CD14-positive monocyte (primary cell): ENCODE results near the gene C17orf78. TPM values are rescaled to one million over a fixed set of nuclear protein-coding genes. Genes with fewer than 3 reads are reported as not detected.
"Not testable (repeated sequence)": the region's sequence is repeated elsewhere in the genome, so short reads cannot be mapped to it uniquely, and the experiment has no call there.

Experiments used
- DNase-seq, 3 donors: peaks; one replicate each; pipeline ENCODE4 v3.0.0-alpha.2; 2011 to 2022
- H2AFZ ChIP-seq: 2 replicates; pipeline ENCODE4 v1.6.0; 2012; ENCODE audit warnings: mild to moderate bottlenecking, low read depth, low read length, inconsistent platforms; ENCODE audit not compliant: insufficient read depth, poor library complexity, severe bottlenecking
- H3K27ac ChIP-seq, 2 donors: 1 replicate in 1 of 2; 2 replicates in 1 of 2; pipeline ENCODE4 v1.5.1; 2012 to 2013; ENCODE audit warnings: low read length in 2 of 2, control low read depth in 1 of 2, inconsistent platforms in 1 of 2, low read depth in 1 of 2, mild to moderate bottlenecking in 1 of 2
- H3K27me3 ChIP-seq, 2 donors: one replicate each; pipeline versions ENCODE4 v1.6.0 to v1.6.1; 2011 to 2013; ENCODE audit warnings: low read length in 2 of 2; ENCODE audit not compliant: control insufficient read depth in 2 of 2, insufficient read depth in 2 of 2
- H3K36me3 ChIP-seq, 2 donors: replicated peaks in 1 of 2; 1 replicate in 1 of 2; 2 replicates in 1 of 2; pipeline versions ENCODE4 v1.5.1 to v1.6.1; 2012 to 2013; ENCODE audit warnings: low read length in 2 of 2, control low read depth in 1 of 2, inconsistent platforms in 1 of 2, mild to moderate bottlenecking in 1 of 2; ENCODE audit not compliant: insufficient read depth in 2 of 2, control insufficient read depth in 1 of 2
- H3K4me1 ChIP-seq, 2 donors: 1 replicate in 1 of 2; 2 replicates in 1 of 2; pipeline versions ENCODE4 v1.5.1 to v1.6.1; 2012 to 2013; ENCODE audit warnings: low read length in 2 of 2, control low read depth in 1 of 2, inconsistent platforms in 1 of 2, mild to moderate bottlenecking in 1 of 2, moderate library complexity in 1 of 2; ENCODE audit not compliant: insufficient read depth in 2 of 2, control insufficient read depth in 1 of 2
- H3K4me2 ChIP-seq: replicated peaks from 2 replicates; pipeline ENCODE3; 2012; ENCODE audit warnings: low read length, moderate library complexity, mild to moderate bottlenecking; ENCODE audit not compliant: poor library complexity, severe bottlenecking; ENCODE audit errors: extremely low read depth
- H3K4me3 ChIP-seq, 3 experiments: fragments of 200-600 bp in 1 of 3; sonication (generic) in 1 of 3; replicated peaks in 1 of 3; 1 replicate in 2 of 3; 2 replicates in 1 of 3; pipeline ENCODE4 v1.5.1; 2011 to 2013; ENCODE audit warnings: low read length in 3 of 3, mild to moderate bottlenecking in 3 of 3, control low read depth in 2 of 3, low read depth in 2 of 3, inconsistent platforms in 1 of 3, moderate library complexity in 1 of 3
- H3K79me2 ChIP-seq: 2 replicates; pipeline ENCODE4 v1.6.0; 2012; ENCODE audit warnings: mild to moderate bottlenecking, control low read depth, inconsistent platforms, low read length, moderate library complexity; ENCODE audit not compliant: insufficient read depth
- H3K9ac ChIP-seq: 2 replicates; pipeline ENCODE4 v1.6.0; 2017; ENCODE audit warnings: low read length, mild to moderate bottlenecking; ENCODE audit not compliant: insufficient read depth, poor library complexity, severe bottlenecking
- H3K9me3 ChIP-seq, 2 donors: replicated peaks in 1 of 2; 1 replicate in 1 of 2; 2 replicates in 1 of 2; pipeline versions ENCODE4 v1.5.1 to v1.6.1; 2012 to 2013; ENCODE audit warnings: low read length in 2 of 2, control low read depth in 1 of 2; ENCODE audit not compliant: control insufficient read depth in 1 of 2, insufficient read depth in 1 of 2
- H4K20me1 ChIP-seq: 2 replicates; pipeline ENCODE4 v1.6.0; 2012; ENCODE audit warnings: mild to moderate bottlenecking, low read length, control low read depth, moderate library complexity; ENCODE audit not compliant: insufficient read depth
- H3K27ac Mint-ChIP-seq, 7 donors: one replicate each; pipeline ENCODE4 v1.8.0; 2020; ENCODE audit warnings: mild to moderate bottlenecking in 7 of 7, mixed read lengths in 7 of 7, moderate library complexity in 6 of 7, inconsistent platforms in 2 of 7
- H3K27me3 Mint-ChIP-seq, 3 donors: one replicate each; pipeline ENCODE4 v1.8.0; 2021 to 2022; ENCODE audit warnings: low read depth in 3 of 3, mild to moderate bottlenecking in 3 of 3, mixed read lengths in 3 of 3, moderate library complexity in 3 of 3, inconsistent platforms in 1 of 3
- H3K36me3 Mint-ChIP-seq, 2 donors: one replicate each; pipeline ENCODE4 v1.8.0; 2020; ENCODE audit warnings: mixed read lengths in 2 of 2, inconsistent platforms in 1 of 2, mild to moderate bottlenecking in 1 of 2
- H3K4me1 Mint-ChIP-seq: one replicate; pipeline ENCODE4 v1.8.0; 2020; ENCODE audit warnings: mild to moderate bottlenecking, mixed read lengths
- H3K4me3 Mint-ChIP-seq, 2 donors: one replicate each; pipeline ENCODE4 v1.8.0; 2020; ENCODE audit warnings: mild to moderate bottlenecking in 2 of 2, mixed read lengths in 2 of 2, moderate library complexity in 1 of 2
- H3K9me3 Mint-ChIP-seq, 7 donors: one replicate each; pipeline ENCODE4 v1.8.0; 2020 to 2022; ENCODE audit warnings: mixed read lengths in 7 of 7, mild to moderate bottlenecking in 6 of 7, moderate library complexity in 6 of 7, inconsistent platforms in 2 of 7
- WGBS: methylation state at CpG from one replicate; pipeline ENCODE4 v1.1.5; 2013; ENCODE audit warnings: missing lambda C conversion rate; ENCODE audit not compliant: insufficient coverage; 5-methylcytosine and 5-hydroxymethylcytosine counted together
- intact Hi-C, 2 donors: fragments of 100-400 bp; cut with micrococcal nuclease; formaldehyde crosslinking; loops; one replicate each; pipeline versions ENCODE4 v1.15.0 to v1.15.1; 2023
- polyA plus RNA-seq, 3 donors: library from polyadenylated mRNA; depleted of rRNA in 1 of 3; unstranded in 2 of 3; stranded (reverse) in 1 of 3; fragments of 300-500 nt in 2 of 3; fragments of >200 nt in 1 of 3; fragmentation: Illumina TruSeq in 2 of 3; gene quantifications; 1 replicate in 2 of 3; 2 replicates in 1 of 3; pipeline ENCODE4 v1.2.3, GENCODE V29; 2012 to 2021
- TF ChIP-seq, protein P1 (sequence below): fragments of 200-600 bp; IDR thresholded peaks from one replicate; pipeline ENCODE4 v1.8.0; 2022; ENCODE audit warnings: antibody characterized with exemption, mild to moderate bottlenecking

The C17orf78 gene
- polyA plus RNA-seq, 3 donors: not detected

DNA sequence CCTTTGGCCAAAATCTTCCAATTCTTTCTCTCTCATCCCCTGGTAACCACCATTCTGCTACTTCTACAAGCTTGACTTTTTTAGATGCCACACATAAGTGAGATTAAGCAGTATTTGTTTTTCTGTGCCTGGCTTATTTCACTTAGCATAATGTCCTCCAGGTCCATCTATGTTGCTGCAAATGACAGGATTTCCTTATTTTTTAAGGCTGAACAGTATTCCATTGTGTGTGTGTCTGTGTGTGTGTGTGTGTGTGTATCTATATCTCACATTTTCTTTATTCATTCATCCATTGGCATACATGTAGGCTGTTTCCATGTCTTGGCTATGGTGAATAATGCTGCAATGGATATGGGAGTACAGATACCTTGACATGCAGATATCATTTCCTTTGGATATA lies 24.7 kb downstream of the C17orf78 start:
- TF ChIP-seq, protein P1, sequence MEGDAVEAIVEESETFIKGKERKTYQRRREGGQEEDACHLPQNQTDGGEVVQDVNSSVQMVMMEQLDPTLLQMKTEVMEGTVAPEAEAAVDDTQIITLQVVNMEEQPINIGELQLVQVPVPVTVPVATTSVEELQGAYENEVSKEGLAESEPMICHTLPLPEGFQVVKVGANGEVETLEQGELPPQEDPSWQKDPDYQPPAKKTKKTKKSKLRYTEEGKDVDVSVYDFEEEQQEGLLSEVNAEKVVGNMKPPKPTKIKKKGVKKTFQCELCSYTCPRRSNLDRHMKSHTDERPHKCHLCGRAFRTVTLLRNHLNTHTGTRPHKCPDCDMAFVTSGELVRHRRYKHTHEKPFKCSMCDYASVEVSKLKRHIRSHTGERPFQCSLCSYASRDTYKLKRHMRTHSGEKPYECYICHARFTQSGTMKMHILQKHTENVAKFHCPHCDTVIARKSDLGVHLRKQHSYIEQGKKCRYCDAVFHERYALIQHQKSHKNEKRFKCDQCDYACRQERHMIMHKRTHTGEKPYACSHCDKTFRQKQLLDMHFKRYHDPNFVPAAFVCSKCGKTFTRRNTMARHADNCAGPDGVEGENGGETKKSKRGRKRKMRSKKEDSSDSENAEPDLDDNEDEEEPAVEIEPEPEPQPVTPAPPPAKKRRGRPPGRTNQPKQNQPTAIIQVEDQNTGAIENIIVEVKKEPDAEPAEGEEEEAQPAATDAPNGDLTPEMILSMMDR: no peak
- Histone ChIP-seq H3K4me3 (no peak overlapping the region), H2AFZ (no peak overlapping the region), H3K79me2 (peaks cover 9% of the 10 kb centered on the region), H3K4me1 (peaks cover 6 to 17% of the 10 kb centered on the region in 2 donors), H4K20me1 (no peaks in the 10 kb centered on the region), H3K27me3 (no peaks in the 10 kb centered on the region), H3K27ac (no peak overlapping the region), H3K9me3 (no peaks in the 10 kb centered on the region), H3K9ac (no peak overlapping the region), H3K4me2 (no peak overlapping the region), H3K36me3 (no peaks in the 10 kb centered on the region)
- no peak for DNase-seq
- Mint-ChIP-seq H3K4me1 (peaks cover 22% of the 10 kb centered on the region), H3K4me3 (no peak overlapping the region), H3K27me3 (peaks cover 0 to 2% (median 0%) of the 10 kb centered on the region in 3 donors), H3K9me3 (no peaks in the 10 kb centered on the region), H3K27ac (no peak overlapping the region), H3K36me3 (peaks cover 0 to 3% of the 10 kb centered on the region in 2 donors)
- intact Hi-C loops: no loop called here

DNA sequence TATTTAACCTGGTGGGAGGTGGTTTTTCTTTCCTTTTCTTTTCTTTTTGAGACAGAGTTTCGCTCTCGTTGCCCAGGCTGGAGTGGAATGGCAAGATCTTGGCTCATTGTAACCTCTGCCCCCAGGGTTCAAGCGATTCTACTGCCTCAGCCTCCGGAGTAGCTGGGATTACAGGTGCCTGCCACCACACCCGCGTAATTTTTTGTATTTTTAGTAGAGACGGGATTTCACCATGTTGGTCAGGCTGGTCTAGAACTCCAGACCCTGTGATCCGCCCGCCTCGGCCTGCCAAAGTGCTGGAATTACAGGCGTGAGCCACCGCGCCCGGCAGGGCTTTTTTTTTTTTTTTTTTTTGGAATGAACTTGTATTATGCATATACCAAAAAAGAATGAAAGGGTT lies 29.7 kb downstream of the C17orf78 start:
- not testable (repeated sequence) for H3K27me3 ChIP-seq, H4K20me1 ChIP-seq, H3K36me3 ChIP-seq, H3K9me3 Mint-ChIP-seq, H3K27ac Mint-ChIP-seq, H3K9me3 ChIP-seq, H3K9ac ChIP-seq, H3K27ac ChIP-seq, H3K36me3 Mint-ChIP-seq, H3K27me3 Mint-ChIP-seq, DNase-seq
- Mint-ChIP-seq H3K4me1 (peaks cover 29% of the 10 kb centered on the region), H3K4me3 (peak overlapping the region in 1 of 2 donors; percentile 98)
- intact Hi-C loops: loop anchor here in 1 of 2 donors (5.0 kb wide), 1 partner anchor 48 kb away; no protein-coding TSS in a partner anchor
- WGBS: 92% methylated on average over 7 of the region's 14 CpGs
- Histone ChIP-seq H3K4me2 (peak overlapping the region; percentile 75), H3K4me1 (peaks cover 17 to 29% of the 10 kb centered on the region in 2 donors), H3K4me3 (peak overlapping the region in 1 of 3 experiments; percentile 82), H3K79me2 (peaks cover 52% of the 10 kb centered on the region), H2AFZ (peak overlapping the region; percentile 95)
